COLO829 (cell line): Measurements from ENCODE around the gene ZCCHC2.

ENCODE experiments used
- DNase-seq: peaks from one replicate; pipeline ENCODE4 v3.0.0; 2012; ENCODE audit warnings: low spot score

Gene ZCCHC2

DNA sequence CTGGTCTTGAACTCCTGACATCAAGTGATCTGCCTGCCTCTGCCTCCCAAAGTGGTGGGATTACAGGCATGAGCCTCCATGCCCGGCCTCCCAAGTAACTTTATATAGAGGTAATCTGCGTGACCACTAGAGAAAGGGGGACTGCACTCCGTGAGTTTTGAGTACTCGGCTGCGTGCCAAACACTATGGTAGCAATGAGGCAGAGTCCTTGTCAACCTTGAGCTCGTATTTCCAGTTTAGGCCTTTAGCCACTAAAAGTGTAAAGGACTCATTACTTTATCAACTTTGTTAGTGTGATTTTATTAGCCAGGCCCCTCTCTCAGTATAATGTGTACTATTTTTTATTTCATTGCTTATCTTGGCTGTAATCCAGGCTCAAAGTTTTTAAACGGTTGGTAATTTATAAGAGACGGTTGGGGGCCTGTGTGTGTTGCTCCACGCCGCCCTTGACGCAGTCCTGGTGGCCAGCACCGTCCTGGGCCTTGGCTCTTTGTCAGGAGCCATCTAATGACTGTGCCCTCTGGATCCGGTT, 56.2 kb downstream of the ZCCHC2 start:
- DNase-seq = no peak

DNA sequence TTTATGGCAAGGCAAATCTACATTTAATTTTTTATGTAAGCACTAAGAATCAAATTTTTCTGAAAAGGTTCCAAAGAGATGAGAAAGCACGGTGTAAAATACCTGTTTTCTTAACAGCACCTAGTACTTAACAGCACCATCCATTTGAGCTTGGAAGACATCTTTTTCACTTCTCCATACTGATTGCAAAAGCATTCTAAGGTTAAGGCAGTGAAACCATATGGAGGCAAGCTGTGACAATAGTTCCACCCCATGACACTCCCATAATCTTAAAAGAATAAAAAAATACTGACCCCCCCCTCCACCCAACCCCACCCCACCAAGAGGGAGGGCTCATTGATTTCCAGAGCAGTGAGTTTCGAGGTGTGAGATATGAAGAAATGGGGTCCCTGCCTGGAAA, 60.6 kb downstream of the ZCCHC2 start:
- DNase-seq = no peak

- peak; percentile 92 for DNase-seq
Measured at GRCh38 chr18:62584241-62585120, 61.7 kb downstream of the ZCCHC2 start.

- DNase-seq = no peak
Measured at GRCh38 chr18:62585274-62586150, 62.7 kb downstream of the ZCCHC2 start.

GRCh38 chr18:62586151-62586774, 63.4 kb downstream of the ZCCHC2 start:
- DNase-seq = peak; percentile 71

DNA sequence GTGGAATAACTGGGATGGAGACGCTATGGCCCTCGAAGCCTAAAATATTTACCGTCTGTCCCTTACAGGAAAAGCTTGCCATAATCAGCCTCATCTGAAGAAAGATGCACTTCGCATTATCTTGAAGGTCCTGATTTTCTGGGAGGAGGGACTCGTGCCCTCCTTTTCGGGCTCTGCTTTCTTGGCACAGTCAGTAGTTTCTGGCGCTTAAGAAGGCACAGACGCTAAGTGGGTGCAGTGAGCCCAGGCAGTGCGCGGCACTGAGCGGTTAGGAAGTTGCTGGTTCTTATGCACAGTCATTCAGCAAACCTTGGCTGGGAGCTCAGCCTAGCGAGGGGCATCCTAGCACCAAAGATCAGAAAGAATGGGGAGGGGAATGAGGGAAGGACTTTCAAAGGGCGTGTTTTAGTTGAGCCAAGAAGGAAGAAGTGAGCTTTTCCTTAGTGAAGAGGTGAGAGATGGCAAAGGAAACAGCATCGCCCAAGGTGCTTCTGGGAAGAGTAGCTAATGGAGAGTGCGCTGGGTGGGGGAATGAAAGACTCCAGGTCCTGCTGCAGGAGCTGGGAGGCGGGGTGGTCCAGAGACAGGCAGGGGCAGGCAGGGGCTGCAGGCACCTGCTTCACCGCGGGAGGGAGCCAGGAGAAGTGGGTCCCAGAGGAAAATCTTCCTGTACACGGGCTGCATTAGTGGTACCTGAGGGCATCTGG, 64.1 kb downstream of the ZCCHC2 start:
- DNase-seq = no peak

GRCh38 chr18:62587689-62588088, 64.9 kb downstream of the ZCCHC2 start:
- DNase-seq = no peak

DNA sequence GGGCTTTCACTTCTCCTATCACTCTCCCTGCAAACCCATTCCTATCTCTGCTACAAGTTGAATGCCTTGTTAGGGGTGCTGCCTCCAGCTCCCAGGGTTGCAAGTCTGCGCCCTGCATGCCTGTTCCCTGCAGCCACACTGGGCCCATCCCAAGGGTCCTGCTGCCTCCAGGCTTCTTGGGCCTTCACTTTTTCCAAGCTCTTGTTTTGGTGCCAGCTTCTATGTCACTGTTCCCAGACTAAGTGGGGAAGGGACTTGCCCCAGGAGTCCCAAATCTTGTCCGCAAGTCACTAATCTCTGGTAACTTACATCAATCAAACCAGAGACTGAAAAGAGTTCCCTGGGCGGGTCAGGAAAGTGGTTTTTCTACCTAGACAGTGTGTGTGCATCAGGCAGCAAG, 65.4 kb downstream of the ZCCHC2 start:
- DNase-seq = no peak

DNA sequence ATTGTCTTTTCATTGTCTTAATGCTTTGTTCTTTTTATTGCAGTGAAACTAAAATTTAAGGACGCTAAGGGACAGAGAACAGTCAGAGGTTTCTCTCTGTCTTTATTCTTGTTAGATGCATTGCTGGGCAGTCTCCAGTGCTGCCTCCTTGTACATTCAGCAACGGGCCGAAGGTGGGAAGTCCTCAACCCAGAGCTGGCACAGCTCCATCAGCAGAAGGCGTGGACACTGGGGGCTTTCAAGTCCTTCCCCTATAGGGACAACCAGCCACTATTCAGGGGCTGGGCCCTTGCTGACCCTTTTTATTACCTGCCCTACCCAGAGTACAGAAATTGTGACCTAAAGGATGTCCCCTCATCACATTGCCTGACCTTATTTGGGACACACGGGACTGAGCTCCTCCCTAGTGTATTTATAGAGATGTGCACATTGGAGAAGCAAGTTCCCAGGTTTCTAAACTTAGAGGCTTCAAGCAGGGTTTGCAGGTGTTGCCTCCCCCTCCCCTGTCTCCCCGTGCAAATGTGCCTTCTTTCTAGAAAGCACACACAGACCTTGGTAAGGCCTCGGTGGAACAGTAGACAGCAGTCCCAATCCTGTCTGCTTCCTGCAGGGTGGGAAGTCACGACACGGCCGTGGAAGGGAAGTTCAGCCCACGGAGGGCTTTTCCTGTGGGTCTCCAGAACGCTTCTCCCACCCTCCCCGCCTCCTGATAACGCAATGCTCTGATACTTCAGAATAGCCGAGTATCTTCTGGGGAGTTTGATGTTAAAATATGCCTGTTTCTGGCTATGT, 68.2 kb downstream of the ZCCHC2 start:
- no peak for DNase-seq

GRCh38 chr18:62596145-62597005, 73.5 kb downstream of the ZCCHC2 start:
- DNase-seq = no peak

DNA sequence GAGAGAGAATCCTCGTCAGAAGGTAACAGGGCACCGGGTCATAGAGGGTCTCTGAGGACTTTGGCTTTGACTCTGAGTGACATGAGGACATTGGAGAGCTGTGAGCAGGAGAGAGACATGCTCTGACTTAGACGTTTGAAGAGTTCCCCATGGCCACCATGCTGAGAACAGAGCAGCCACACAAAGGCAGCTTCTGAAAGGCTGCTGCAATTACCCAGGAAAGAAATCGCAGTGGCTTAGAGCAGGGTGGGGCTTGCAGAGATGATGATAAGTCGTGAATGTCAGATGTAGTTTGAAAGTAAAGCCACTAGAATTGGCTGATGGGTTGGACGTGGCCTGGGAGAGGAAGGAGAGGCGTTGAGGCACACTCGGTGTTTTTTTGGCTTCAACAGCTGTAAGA, 79.0 kb downstream of the ZCCHC2 start:
- no peak for DNase-seq

DNA sequence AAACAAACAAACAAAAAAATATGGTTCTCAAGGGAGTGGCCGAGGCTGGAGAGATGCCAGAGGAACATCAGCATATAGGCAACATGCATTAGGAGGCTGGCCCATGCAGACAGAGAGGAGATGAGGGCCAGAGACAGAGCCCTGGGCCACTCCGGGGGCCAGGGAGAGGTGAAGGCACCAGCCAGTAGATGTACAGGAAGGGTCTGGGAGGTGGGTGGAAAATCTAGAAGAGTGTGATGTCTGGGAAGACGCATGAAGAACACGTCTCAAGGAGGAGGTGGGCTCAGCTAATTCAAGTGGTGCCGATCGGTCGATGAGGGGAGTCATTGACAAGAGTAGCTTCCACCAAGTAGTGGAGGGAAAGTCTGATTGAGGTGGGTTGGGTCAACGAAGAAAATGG, 79.9 kb downstream of the ZCCHC2 start:
- no peak for DNase-seq

DNA sequence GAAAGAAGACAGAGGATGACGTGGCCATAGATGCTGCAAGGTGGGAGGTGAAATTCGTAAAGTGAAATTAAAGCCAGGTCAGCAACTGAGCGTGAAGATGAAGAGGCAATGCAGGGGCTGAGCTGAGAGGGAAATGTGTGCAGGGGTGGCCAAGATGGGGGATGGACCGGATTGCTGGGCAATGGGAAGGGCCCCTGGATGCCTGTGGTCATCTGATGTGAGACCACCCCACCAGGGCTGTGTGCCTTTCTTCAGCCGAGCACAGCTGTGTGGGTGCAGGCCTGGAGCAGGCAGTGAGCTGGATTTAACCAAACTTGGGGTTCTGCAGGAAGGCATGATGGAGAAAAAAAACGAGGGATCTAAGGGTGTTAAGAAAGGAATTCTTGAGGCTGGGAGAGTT, 80.4 kb downstream of the ZCCHC2 start:
- no peak for DNase-seq

DNA sequence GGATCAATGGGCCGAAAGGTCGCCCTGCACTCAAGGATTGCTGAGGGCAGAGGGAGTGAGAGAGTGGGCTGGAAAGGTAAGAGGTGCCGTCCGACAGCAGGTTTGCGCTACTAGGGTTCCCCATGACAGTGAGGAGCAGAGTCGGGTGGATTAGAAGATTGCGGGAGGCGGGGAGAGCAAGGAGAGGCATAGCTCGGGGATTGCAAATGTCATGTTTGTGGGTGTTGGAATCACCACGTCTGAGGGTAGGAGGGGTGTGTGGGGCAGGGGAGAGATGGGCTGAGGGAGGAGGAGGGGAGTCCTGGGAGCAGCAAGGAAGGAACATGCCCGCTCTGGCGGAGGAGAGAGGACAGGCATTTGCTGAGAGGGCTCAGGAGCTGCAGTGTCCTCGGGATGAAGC, 81.2 kb downstream of the ZCCHC2 start:
- DNase-seq = no peak

GRCh38 chr18:62605685-62606084, 82.9 kb downstream of the ZCCHC2 start:
- DNase-seq = no peak

- DNase-seq = no peak
Measured at GRCh38 chr18:62606106-62606505, 83.3 kb downstream of the ZCCHC2 start.

GRCh38 chr18:62607302-62607701, 84.5 kb downstream of the ZCCHC2 start:
- DNase-seq = no peak

DNA sequence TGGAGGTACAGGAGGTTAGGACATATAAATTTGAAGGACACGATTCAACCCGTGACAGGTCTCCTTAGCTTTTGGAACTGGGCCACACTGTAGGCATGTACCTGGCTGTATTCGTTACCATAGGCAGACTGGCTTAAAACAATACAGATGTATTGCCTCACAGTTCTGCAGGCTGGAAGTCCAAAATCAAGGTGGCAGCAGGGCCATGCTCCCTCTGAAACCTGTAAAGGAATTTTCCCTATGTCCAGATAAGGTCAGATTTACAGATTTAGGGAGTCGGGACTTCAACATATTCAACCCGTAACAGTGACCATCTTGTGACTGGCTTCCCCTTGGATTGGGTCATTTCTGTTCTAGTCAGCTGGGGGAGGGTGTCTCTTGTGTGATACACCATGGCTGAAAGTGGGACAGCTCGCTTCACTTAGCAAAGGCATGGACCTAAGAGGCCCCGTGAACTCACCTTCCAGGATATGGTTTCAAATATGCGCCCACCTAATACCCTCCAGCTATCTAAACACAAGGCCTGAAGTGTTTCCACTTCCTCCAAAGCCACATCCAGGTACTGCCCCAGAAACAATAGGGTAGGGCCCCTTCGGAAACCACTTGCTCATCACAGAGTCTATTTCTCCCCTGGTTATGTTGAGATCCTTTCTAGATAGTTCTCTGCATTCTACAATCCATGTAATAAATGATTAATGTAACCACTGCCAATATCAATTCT, 85.0 kb downstream of the ZCCHC2 start:
- DNase-seq = no peak

DNA sequence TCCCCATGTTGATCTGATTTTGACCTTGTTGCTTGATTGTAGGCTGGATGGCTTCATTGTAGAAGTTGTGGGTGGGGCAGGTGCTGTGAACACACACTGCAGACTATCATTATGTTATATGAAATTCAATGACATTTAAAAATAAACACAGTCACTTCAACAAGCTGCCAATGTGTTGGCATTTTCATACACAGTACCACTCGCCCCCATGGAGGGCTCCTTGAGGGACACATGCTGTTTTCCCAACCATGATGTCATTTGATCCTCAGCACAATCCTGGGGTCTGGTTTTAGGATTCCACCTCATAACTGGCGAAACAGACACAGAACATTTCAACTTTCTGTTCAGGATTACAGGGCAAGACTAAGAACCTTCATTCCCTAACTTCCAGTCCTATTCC, 86.9 kb downstream of the ZCCHC2 start:
- no peak for DNase-seq
